WI38 (cell line): ENCODE measurements around the gene UBE4B.

Experiments used
- H3K4me3 ChIP-seq: 2 replicates; pipeline ENCODE4 v1.5.1; 2011; ENCODE audit warnings: low read depth, mild to moderate bottlenecking, control low read depth, low read length
- TF ChIP-seq, protein P1 (sequence below): IDR thresholded peaks from 2 replicates; pipeline ENCODE4 v1.5.1; 2012; ENCODE audit warnings: low read depth, mild to moderate bottlenecking, control low read depth, low read length

The UBE4B gene

DNA sequence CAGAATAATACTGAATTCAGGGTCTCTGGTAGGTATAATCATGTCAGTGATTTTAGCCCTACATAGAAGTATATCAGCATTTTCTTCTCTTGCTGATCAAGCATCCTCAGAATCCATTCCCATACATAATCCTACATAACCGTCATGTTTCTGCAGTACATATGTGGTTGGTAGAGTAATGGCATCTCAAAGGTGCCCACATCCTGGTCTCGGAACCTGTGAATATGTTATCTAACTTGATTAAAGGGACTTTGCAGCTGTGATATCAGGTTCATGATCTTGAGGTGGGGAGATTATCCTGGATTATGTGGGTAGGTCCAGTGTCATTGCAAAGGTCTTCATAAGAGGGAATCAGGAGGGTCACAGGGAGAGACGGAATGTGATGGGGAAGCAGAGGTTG, 108.2 kb downstream of the UBE4B start:
- H3K4me3 ChIP-seq: no peak overlapping the region
- TF ChIP-seq, protein P1, sequence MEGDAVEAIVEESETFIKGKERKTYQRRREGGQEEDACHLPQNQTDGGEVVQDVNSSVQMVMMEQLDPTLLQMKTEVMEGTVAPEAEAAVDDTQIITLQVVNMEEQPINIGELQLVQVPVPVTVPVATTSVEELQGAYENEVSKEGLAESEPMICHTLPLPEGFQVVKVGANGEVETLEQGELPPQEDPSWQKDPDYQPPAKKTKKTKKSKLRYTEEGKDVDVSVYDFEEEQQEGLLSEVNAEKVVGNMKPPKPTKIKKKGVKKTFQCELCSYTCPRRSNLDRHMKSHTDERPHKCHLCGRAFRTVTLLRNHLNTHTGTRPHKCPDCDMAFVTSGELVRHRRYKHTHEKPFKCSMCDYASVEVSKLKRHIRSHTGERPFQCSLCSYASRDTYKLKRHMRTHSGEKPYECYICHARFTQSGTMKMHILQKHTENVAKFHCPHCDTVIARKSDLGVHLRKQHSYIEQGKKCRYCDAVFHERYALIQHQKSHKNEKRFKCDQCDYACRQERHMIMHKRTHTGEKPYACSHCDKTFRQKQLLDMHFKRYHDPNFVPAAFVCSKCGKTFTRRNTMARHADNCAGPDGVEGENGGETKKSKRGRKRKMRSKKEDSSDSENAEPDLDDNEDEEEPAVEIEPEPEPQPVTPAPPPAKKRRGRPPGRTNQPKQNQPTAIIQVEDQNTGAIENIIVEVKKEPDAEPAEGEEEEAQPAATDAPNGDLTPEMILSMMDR: no peak

DNA sequence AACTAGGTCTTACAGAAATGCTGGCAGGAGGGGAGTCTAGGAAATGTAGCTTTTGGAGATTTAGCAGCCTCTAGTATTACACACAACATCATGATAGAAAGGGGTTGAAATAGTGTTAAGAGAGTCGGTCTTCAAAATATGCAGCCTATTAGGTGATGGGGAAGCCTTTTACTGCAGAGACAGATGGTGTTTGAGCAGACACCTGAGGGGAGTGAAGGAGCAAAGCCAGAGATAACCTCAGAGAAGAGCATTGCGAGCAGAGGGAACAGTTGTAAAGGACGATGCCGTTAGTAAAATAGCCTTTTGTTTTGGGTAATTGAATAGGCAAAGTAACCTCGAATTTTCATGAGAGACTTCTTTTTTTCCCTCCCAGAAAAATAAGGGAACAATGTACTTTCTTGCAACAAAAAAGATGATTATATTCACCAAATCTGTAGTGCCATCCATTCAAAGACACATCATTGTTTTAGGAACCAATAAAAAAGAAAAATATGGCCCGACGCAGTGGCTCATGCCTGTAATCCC, 111.3 kb downstream of the UBE4B start:
- H3K4me3 ChIP-seq: no peak overlapping the region
- TF ChIP-seq, protein P1: no peak

DNA sequence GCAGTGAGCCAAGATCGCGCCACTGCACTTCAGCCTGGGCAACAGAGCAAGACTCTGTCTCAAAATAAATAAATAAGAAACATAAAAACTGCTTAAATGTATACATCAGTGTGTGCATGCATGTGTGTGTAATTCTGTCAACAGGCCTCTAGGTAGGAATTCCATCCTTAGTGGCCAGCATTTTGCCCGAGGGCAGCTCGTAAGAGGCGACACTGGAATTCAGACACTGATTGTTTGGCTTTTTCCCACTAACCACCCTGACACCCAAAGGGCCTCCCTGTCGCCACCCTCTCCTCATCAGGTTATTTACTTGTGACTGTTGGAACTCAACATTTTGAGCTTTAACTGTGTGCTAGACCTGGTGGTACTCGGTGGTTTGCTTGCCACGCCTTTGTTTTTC, 113.6 kb downstream of the UBE4B start:
- H3K4me3 ChIP-seq: no peak overlapping the region
- TF ChIP-seq, protein P1: no peak

DNA sequence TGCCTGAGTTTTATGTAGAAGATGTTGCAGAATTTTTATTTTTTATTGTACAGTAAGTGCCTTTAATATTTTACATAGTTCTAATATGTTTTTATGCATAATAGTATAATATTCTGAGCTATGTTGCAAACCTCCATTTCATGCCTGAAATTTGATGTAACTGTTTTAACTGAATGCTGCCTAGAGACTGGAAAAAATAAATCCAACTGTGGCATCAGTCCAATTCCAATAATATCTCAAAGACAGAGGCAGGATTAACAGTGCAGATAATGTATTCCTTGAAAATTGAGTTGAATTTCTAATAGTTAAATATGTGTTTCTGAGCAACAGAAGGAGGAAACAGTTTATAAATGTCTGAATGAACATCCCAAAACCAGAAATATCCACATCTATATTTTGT, 116.5 kb downstream of the UBE4B start:
- TF ChIP-seq, protein P1: no peak

DNA sequence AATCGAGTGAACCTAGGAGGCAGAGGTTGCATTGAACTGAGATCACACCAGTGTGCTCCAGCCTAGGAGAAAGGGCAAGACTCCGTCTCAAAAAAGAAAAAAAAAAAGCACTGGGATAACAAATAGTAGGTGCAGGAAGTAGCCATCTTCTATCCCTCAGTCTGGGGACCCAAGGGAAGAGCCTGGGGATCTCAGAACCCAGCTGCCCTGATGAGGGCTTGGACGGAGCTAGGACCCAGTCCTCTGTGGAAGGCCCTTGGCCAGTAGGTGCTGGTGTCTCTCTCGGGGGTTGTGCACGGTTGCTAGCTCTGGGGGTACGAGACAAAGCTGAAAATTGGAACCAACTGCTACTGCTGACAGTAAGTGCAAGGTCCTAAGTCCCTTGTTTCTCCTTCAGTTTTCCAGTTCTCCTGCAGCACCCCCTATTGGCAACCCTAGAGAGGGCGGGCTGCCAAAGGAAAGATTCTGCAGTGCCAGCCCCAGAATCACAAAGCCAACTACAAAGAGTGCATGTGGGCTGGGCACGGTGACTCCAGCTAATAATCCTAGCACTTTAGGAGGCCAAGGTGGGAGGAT, 120.0 kb downstream of the UBE4B start:
- TF ChIP-seq, protein P1: peak; percentile 81
- no peak overlapping the region for H3K4me3 ChIP-seq

More for the DNA sequence above, 116.5 kb downstream of the UBE4B start:
- no peak overlapping the region for H3K4me3 ChIP-seq

DNA sequence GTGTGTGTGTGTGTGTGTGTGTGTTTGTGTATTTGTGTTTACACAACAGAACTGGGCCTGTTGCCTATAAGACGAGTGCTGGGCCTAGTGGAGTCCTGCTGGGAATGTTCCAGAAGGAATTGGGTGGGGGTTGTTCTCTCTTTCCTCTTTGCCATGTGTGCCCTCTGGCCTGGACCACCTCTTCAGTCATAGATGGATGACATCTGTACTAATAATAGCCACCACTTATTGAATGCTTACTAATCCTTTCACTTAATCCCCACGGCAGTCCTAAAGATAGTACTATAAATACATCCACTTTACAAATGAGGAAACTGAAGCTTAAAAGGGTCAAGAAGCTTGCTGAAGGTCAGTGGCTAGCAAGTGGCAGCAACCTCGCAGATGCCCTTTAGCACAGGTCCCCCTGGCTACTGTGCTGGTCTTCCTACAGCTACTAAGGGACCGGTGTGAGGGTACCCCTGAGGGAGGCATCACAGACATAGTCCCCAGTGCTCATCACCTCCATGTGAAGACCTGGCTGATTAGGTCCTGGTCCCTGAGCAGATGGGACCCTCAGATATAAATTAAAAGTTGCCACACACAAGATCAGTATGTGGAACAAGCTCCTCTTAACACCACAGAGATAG, 122.4 kb downstream of the UBE4B start:
- TF ChIP-seq, protein P1: no peak
- H3K4me3 ChIP-seq: no peak overlapping the region

DNA sequence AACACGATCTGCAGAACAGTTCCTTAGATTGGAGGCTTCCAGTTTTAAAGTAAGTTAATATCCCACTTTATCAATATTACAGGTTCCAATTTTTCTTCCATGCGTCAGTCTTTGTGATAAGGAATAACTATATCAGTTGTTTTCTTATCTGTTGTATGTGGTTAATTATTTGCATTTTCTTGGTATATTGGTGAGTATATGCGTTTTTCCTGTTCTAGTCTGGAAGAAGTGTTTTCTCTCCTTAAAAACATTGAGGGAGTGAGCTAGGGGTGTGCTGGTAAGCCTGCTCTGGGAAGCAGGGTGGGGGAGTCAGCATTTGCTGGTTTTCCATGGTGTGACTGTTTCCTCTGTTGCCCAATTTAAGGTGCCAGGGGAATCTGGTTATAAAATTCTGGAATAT, 127.4 kb downstream of the UBE4B start:
- no peak overlapping the region for H3K4me3 ChIP-seq
- TF ChIP-seq, protein P1: no peak
